GM21717 (cell line): Measurements from ENCODE around the gene SPATA6L.
"Not testable (repeated sequence)": the region's sequence is repeated elsewhere in the genome, so short reads cannot be mapped to it uniquely, and the experiment has no call there.

ENCODE experiments used
- ATAC-seq: cut with Tn5 transposase; IDR thresholded peaks from one replicate; pipeline ENCODE4 v1.9.1; 2021; ENCODE audit warnings: mild to moderate bottlenecking, moderate library complexity; ENCODE audit not compliant: unreplicated experiment

SPATA6L gene

GRCh38 chr9:4640027-4640426, 26.3 kb downstream of the SPATA6L start:
- no peak for ATAC-seq

DNA sequence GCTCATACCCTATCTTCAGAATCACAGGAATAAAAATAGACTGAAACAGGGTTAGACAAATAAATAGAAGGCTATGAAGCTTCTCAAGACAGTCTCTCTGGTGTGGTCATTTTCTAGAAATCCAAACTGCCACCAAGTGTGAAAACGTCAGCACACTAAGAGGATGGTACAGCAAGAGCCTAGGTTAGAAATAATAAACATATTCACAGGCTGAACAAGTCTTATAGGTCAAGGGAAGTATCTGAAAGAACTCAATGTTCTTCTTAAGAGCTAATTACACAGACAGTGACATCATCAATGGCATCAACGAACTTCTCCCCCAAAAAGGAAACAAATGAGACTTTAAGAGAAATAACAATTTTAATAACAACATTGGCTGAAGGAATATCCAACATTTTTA, 26.9 kb downstream of the SPATA6L start:
- ATAC-seq = no peak

DNA sequence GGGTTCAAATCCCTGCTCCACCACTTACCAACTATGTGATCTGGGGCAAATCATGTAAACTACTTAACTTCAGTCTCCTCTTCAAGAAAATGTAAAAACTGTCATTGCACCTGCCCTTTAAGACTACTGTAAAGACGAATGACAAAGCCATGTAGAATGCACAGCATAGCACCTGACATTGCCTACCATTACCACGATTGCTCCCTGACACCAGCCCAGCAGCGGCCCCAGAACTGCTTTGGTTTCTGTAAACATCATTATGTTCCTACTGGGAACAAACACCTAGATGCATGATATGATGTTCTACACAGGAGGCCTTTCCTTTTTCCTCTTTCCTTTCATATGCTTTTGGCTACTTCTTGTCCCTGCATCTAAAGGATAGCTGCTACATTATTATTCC, 27.3 kb downstream of the SPATA6L start:
- no peak for ATAC-seq

- ATAC-seq = no peak
Observed at GRCh38 chr9:4630836-4631235, 35.4 kb downstream of the SPATA6L start.

GRCh38 chr9:4622016-4622415, 44.3 kb downstream of the SPATA6L start:
- no peak for ATAC-seq

DNA sequence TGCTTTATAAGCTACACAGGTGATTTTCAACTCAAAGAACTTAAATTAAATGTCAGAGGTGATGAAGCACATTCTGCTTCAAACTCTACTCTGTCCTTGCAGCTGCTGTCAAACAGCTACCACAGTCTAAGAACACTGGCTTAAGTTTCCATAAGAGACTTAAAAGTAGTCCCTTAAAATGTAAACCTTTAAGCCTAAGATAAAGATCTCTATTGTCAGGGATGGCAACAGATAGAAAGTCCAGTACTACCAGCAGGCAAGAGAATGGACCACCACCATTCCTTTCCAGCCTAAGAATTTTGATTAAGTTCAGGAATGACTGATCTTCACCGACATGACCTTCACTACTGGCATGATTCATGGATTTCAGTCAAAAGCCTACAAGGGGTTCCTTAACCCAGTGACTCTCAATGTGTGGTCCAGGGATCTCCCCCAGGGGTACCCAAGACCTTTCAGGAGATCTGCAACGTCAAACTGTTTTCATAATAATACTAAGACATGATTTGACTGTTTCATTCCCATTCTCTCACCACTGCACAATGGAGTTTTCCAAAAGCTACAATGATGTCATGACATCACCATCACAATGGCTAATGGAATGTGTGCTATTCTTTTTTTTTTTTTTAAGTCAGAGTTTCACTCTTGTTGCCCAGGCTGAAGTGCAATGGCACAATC, 45.3 kb downstream of the SPATA6L start:
- no peak for ATAC-seq

DNA sequence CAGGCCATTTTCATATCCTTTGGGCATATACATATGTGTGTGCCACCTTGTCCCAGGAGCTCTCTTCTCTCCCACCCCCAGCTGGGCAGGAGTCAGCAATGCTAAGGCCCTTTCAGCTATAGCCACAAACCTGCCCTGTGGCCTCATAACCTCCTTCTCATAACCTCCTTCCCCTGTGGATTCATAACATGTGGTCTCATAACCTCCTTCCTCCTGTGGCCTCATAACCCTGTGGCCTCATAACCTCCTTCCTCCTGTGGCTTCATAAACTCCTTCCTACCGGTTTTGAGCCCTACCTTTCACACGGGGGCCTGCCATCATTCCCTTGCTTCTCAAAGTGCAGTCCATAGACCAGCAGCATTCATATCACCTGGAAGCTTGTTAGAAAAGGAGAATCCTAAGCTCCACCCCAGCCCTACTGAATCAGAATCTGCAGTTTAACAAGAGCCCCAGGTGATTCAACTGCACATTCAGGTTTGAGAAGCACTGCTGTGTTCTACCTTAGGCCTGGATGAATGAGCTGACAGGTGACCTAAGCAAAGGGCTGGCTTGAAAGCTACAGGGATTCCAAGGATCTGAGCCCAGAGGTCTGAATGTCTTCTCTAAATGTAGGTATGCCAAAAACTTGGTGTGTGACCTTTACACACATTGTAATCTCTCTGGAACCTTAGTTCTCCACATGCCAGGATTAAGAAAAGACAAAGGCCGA, 46.1 kb downstream of the SPATA6L start:
- ATAC-seq = no peak

DNA sequence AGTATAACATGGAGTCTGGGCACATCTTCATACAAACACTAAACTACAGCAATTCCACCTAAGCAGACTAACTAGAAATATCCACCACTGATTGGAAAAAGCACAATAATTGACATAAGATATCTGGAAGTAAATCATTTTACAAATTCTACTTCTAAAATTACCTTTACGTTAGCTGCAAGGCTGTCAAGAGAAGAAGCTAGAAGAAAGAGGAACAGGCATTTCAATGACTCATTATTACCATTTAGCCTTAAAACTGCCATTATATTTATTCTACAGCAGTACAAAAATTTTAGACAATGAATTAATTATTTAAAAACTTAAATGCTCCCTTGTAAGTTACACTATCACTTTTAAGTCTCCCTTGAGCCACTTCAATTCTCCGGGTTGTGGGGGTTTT, 47.6 kb downstream of the SPATA6L start:
- no peak for ATAC-seq

GRCh38 chr9:4617752-4618151, 48.5 kb downstream of the SPATA6L start:
- no peak for ATAC-seq

DNA sequence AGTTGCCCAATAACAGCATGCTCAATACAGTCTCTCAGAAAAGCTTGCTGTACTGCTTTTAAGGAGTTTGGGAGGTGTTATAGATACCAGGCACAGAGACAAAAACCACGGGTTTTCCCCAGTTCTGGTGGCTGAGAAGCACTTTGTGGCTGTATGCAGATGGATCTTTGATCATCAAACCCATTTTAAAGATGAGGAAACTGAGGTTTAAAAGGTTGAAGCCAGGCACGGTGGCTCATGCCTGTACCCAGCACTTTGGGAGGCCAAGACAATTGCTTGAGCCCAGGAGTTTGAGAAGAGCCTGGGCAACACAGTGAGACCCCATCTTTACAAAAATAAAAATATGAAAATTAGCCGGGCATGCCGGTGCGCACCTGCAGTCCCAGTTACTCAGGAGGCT, 50.5 kb downstream of the SPATA6L start:
- ATAC-seq = no peak

DNA sequence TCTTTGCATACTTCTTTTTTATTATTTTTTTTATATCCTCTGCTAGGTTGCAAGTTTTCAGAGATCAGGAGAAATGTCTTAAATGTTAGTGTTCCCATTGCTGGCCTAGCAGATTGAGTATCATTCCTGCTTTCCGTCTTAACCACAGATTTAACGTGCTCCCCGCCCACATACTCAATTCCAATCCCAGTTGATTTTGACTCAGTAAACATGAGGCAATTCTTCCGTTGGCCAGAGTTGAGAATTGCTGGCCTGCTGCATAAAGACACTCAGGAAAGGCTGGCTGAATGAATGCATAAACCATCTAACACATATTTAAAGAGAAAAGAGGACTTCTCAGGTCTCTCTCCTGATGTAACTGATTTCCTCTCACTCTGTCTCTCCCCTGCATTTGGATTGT, 51.0 kb downstream of the SPATA6L start:
- no peak for ATAC-seq

DNA sequence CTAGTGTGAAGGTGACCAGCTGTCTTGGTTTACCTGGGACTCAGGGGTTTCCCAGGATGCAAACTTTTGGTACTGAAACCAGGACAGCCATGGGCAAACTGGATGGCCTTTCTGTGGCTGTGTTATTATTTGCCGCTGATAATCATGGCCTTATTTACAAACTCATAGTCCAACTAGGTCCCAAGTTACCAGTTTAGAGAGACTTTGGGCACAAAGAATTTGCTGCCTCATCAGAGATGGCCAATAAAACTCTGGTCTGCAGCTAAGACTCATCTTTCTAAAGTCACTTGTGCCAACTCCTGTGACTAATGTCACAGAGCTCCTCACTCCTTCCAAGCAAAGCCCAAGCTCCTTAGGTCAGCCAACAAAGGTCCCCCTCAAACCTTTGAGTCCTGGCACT, 51.7 kb downstream of the SPATA6L start:
- no peak for ATAC-seq

- ATAC-seq = not testable (repeated sequence)
Observed at GRCh38 chr9:4606033-4606432, 60.2 kb downstream of the SPATA6L start.

DNA sequence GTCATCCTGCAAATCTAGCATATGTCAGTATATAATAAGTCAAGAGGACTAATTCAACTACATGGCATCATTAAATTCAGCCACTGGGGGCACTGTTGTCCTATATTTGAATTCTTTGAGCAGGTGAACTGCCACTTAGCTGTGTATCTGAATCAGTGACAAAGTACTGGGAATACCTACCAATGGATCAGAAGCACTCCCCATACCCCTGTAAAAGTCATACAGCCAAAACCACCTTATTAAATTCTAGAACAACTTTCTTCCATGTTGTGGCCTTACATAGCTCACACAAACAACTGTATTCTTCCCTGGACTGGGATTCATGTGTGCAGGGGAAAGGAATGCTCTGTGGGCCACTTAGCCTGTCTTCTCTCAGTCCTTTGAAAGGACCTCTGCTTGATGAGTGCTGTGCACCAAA, 61.6 kb downstream of the SPATA6L start:
- ATAC-seq = no peak

- ATAC-seq = no peak
Observed at GRCh38 chr9:4603830-4604229, 62.5 kb downstream of the SPATA6L start.

GRCh38 chr9:4600368-4600767, 65.9 kb downstream of the SPATA6L start:
- no peak for ATAC-seq

- no peak for ATAC-seq
Observed at GRCh38 chr9:4596165-4596922, 69.9 kb downstream of the SPATA6L start.

DNA sequence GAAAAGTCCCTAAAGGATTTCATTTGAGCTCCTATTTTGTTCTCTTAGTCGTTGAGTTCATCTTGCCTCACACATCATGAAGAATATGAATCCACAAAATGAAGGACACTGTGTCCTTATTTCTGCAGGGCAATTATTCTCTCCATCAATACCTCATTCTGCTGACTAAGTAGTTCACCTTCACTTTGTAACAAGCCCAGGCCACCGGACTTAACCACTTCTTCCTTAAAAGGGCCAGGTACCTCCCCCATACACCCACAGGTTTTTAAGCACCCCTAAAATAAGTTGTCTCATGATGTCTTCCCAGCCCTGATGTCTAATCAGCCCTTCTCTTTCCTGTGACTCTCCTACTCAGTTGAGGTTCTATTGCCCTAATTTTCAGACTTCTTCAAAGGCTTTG, 71.3 kb downstream of the SPATA6L start:
- no peak for ATAC-seq

GRCh38 chr9:4594545-4594944, 71.7 kb downstream of the SPATA6L start:
- ATAC-seq = no peak

DNA sequence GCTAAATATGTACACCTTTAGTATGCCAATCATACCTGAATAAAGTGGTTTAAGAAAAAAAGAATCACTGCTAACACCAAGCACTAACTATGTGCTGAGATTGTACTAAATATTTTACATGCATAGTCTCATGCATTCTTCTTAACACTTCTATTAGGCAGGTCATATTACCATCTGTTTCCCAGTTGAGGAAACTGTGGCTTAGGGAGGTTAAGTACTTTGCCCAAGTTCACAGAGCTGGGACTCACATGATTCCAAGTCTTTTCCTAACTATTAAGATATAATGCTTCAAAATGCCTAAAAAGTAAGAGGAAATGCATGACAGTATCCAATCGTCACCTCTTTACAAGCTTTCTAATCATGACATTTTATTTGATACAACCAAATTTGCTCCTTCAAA, 73.4 kb downstream of the SPATA6L start:
- no peak for ATAC-seq

DNA sequence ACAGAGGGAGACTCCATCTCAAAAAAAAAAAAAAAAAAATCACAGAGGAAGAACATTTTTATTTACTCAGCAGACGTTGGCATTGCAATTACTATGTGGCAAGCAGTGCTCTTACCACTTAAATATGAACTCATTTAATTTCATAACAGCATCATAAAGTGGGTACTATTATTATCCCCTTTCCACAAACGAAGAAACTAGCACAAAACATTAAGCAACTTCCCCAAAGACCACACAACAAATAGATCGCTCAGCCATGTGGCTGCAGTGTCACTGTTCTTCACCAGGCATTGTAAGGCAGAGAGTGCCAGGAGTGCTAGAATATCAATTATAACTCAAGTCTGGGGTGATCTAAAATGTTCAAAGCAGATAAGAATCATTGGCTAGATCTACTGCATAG, 74.0 kb downstream of the SPATA6L start:
- ATAC-seq = no peak

DNA sequence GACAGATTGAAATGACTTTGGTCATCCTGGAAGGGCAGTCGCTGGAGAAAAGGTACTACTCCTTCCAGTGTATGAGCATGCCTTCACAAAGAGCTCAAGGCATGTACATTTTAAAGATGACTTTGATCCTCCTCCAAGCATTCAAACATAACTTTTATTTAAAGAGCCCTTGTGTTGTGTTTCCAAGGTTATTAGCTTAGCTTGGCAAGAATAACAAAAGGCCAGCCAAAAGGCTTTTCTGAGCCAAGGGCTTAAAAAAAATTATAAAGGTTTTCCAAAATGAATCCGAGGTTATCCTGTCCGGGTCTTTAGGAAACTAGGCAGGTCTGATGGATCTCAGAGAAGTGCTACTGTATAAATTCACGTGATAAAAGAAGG, 75.2 kb downstream of the SPATA6L start:
- no peak for ATAC-seq
